ENCODE data around the gene ODF2. TPM values are rescaled to one million over a fixed set of nuclear protein-coding genes. Genes with fewer than 3 reads are reported as not detected.

The ODF2 gene
- total RNA-seq, 1 experiment from 2014 or later, result 37.3 TPM

GRCh38 chr9:128459011-128459410 lies 3.2 kb downstream of the ODF2 start:
- H3K27me3 Mint-ChIP-seq (ENCODE audit: insufficient read depth, unreplicated experiment), result no peaks in the 10 kb centered on the region
- ChIA-PET CTCF (interaction anchor here (0.9 kb wide), 1 partner anchor 17 kb away, joined by 3 read pairs; no protein-coding TSS in a partner anchor), POLR2A (interaction anchor here (0.7 kb wide), 1 partner anchor 125 kb away, joined by 3 read pairs; no protein-coding TSS in a partner anchor)
- BruUV-seq (replicated peaks), result no TSS peak
- no peak overlapping the region for H3K27ac Mint-ChIP-seq (ENCODE audit: low read depth, unreplicated experiment)
- no peak for DNase-seq (ENCODE audit: unreplicated experiment)
- no peak overlapping the region for H3K4me3 Mint-ChIP-seq (ENCODE audit: unreplicated experiment)
- TF ChIP-seq, protein P1, sequence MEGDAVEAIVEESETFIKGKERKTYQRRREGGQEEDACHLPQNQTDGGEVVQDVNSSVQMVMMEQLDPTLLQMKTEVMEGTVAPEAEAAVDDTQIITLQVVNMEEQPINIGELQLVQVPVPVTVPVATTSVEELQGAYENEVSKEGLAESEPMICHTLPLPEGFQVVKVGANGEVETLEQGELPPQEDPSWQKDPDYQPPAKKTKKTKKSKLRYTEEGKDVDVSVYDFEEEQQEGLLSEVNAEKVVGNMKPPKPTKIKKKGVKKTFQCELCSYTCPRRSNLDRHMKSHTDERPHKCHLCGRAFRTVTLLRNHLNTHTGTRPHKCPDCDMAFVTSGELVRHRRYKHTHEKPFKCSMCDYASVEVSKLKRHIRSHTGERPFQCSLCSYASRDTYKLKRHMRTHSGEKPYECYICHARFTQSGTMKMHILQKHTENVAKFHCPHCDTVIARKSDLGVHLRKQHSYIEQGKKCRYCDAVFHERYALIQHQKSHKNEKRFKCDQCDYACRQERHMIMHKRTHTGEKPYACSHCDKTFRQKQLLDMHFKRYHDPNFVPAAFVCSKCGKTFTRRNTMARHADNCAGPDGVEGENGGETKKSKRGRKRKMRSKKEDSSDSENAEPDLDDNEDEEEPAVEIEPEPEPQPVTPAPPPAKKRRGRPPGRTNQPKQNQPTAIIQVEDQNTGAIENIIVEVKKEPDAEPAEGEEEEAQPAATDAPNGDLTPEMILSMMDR (IDR thresholded peaks at IDR 0.05; ENCODE audit: unreplicated experiment), result no peak
- intact Hi-C loops (cut with micrococcal nuclease), result loop anchor here (5.0 kb wide), 2 partner anchors 93 to 178 kb away; partner anchors contain the start of gene SPTAN1
- H3K9me3 Mint-ChIP-seq (ENCODE audit: unreplicated experiment), result no peaks in the 10 kb centered on the region
- no peaks in the 10 kb centered on the region for H3K4me1 Mint-ChIP-seq (ENCODE audit: insufficient read depth, unreplicated experiment)
- peaks cover 42% of the 10 kb centered on the region for H3K36me3 Mint-ChIP-seq (ENCODE audit: insufficient read depth, unreplicated experiment)

DNA sequence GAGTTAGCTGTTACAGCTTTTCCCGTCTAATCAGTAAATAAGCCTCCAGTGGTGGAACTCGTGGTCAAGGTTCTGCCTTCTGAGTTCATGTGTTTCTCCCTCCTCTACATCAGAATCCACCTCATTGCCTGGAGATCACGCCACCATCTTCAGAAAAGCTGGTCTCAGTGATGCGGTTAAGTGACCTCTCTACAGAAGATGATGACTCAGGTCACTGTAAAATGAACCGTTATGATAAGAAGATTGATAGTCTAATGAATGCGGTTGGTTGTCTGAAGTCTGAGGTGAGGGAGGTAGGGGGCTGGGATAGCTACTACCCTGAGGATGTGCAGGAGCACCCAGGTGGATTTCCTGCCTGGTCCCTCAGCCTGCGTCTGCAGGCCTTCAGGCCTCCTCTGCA lies 13.3 kb downstream of the ODF2 start:
- DNase-seq (ENCODE audit: unreplicated experiment), result no peak
- ChIA-PET POLR2A (interaction anchor here (0.9 to 1.5 kb wide), 2 partner anchors 14 to 29 kb away, joined by 3 to 4 read pairs; no protein-coding TSS in a partner anchor), CTCF (interaction anchor here (0.9 to 1.2 kb wide), 2 partner anchors 128 to 167 kb away, joined by 3 to 4 read pairs; no protein-coding TSS in a partner anchor)
- TF ChIP-seq, protein P1 (IDR thresholded peaks at IDR 0.05; ENCODE audit: unreplicated experiment), result no peak
- no peak overlapping the region for H3K4me3 Mint-ChIP-seq (ENCODE audit: unreplicated experiment)
- H3K4me1 Mint-ChIP-seq (ENCODE audit: insufficient read depth, unreplicated experiment), result peaks cover 6% of the 10 kb centered on the region
- no peak overlapping the region for H3K27ac Mint-ChIP-seq (ENCODE audit: low read depth, unreplicated experiment)
- intact Hi-C loops (cut with micrococcal nuclease), result no loop called here
- H3K9me3 Mint-ChIP-seq (ENCODE audit: unreplicated experiment), result no peaks in the 10 kb centered on the region
- no TSS peak for BruUV-seq (replicated peaks)
- H3K27me3 Mint-ChIP-seq (ENCODE audit: insufficient read depth, unreplicated experiment), result no peaks in the 10 kb centered on the region
- H3K36me3 Mint-ChIP-seq (ENCODE audit: insufficient read depth, unreplicated experiment), result peaks cover 38% of the 10 kb centered on the region

DNA sequence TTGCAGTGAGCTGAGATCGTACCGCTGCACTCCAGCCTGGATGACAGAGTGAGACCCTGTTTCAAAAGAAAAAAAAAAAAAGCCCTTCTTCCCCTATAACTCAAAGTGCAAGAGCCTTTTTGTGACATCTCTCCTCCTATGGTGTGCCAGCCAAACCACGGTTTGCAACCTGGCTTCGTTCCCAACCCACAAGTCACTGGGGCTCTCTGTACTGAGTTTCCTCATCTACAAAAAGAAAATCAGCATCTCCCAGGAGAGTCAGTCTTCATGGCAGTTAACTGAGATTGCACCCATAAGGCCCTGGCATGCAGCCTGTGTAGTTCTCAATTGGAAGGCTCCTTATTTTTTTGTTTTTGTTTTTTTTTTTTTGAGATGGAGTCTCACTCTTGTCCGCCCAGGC lies 14.8 kb downstream of the ODF2 start:
- H3K4me1 Mint-ChIP-seq (ENCODE audit: insufficient read depth, unreplicated experiment), result peaks cover 6% of the 10 kb centered on the region
- no peaks in the 10 kb centered on the region for H3K27me3 Mint-ChIP-seq (ENCODE audit: insufficient read depth, unreplicated experiment)
- no peak overlapping the region for H3K4me3 Mint-ChIP-seq (ENCODE audit: unreplicated experiment)
- DNase-seq (ENCODE audit: unreplicated experiment), result peak; percentile 43
- ChIA-PET CTCF (no interaction called here), POLR2A (no interaction called here)
- intact Hi-C loops (cut with micrococcal nuclease), result no loop called here
- BruUV-seq (replicated peaks), result no TSS peak
- H3K36me3 Mint-ChIP-seq (ENCODE audit: insufficient read depth, unreplicated experiment), result peaks cover 35% of the 10 kb centered on the region
- no peaks in the 10 kb centered on the region for H3K9me3 Mint-ChIP-seq (ENCODE audit: unreplicated experiment)
- TF ChIP-seq, protein P1 (IDR thresholded peaks at IDR 0.05; ENCODE audit: unreplicated experiment), result no peak
- peak overlapping the region; percentile 49 for H3K27ac Mint-ChIP-seq (ENCODE audit: low read depth, unreplicated experiment)

DNA sequence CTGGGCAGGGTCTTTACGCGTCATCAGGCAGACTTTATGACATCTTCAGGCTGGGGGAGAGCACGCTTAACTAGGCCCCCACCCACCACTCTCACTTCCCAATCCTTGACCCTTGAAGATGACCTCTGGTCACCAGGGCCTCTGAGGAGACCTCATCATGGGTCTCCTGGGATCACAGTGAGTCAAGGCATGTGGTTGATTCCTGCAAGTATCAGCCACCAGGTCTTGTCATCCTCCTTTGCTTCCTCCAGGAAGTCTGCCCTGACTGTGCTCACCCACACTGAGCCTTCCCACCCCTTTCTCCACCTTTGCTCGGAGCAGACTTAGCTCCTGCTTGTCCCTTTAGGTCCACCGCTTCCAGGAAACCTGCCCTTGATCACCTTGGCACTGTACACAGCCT lies 17.3 kb downstream of the ODF2 start:
- CTCF ChIA-PET, result no interaction called here

More for the DNA sequence above, 17.3 kb downstream of the ODF2 start:
- BruUV-seq (replicated peaks), result no TSS peak
- TF ChIP-seq, protein P1 (IDR thresholded peaks at IDR 0.05; ENCODE audit: unreplicated experiment), result no peak
- peaks cover 35% of the 10 kb centered on the region for H3K36me3 Mint-ChIP-seq (ENCODE audit: insufficient read depth, unreplicated experiment)
- no peaks in the 10 kb centered on the region for H3K27me3 Mint-ChIP-seq (ENCODE audit: insufficient read depth, unreplicated experiment)
- POLR2A ChIA-PET, result interaction anchor here (0.5 kb wide), 1 partner anchor 25 kb away, joined by 3 read pairs; no protein-coding TSS in a partner anchor
- no peak overlapping the region for H3K4me3 Mint-ChIP-seq (ENCODE audit: unreplicated experiment)
- no peak for DNase-seq (ENCODE audit: unreplicated experiment)
- peaks cover 6% of the 10 kb centered on the region for H3K4me1 Mint-ChIP-seq (ENCODE audit: insufficient read depth, unreplicated experiment)
- intact Hi-C loops (cut with micrococcal nuclease), result no loop called here
- peak overlapping the region; percentile 29 for H3K27ac Mint-ChIP-seq (ENCODE audit: low read depth, unreplicated experiment)
- no peaks in the 10 kb centered on the region for H3K9me3 Mint-ChIP-seq (ENCODE audit: unreplicated experiment)

Data from MCF 10A (cell line).